ENCODE data around the gene TMC2.

The TMC2 gene

DNA sequence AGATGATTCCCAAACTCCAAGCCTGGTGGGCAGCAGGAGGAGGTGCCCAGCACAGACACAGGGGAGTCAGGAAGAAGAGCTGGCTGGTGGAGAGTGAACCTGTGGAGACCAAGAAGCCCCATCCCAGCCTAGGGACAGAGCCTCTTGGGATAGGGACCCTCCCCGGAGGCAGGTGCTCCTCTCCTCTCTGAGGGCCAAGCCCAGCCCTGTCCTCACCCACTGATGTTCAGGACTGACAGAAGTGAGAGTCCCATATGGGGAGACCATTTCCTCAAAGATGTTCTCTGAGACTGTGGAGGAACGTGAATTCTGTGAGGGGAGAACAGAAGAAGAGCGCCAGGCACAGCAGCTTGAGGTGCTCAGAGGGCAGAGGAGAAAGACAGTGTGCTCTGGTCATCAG is 153.8 kb downstream of the TMC2 start:
- TF ChIP-seq, protein P1, sequence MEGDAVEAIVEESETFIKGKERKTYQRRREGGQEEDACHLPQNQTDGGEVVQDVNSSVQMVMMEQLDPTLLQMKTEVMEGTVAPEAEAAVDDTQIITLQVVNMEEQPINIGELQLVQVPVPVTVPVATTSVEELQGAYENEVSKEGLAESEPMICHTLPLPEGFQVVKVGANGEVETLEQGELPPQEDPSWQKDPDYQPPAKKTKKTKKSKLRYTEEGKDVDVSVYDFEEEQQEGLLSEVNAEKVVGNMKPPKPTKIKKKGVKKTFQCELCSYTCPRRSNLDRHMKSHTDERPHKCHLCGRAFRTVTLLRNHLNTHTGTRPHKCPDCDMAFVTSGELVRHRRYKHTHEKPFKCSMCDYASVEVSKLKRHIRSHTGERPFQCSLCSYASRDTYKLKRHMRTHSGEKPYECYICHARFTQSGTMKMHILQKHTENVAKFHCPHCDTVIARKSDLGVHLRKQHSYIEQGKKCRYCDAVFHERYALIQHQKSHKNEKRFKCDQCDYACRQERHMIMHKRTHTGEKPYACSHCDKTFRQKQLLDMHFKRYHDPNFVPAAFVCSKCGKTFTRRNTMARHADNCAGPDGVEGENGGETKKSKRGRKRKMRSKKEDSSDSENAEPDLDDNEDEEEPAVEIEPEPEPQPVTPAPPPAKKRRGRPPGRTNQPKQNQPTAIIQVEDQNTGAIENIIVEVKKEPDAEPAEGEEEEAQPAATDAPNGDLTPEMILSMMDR (IDR thresholded peaks at IDR 0.05; ENCODE audit: insufficient read depth, missing control alignments), result no peak
- no peak for FAIRE-seq
- no peak for DNase-seq (ENCODE audit: insufficient read length, low spot score)

DNA sequence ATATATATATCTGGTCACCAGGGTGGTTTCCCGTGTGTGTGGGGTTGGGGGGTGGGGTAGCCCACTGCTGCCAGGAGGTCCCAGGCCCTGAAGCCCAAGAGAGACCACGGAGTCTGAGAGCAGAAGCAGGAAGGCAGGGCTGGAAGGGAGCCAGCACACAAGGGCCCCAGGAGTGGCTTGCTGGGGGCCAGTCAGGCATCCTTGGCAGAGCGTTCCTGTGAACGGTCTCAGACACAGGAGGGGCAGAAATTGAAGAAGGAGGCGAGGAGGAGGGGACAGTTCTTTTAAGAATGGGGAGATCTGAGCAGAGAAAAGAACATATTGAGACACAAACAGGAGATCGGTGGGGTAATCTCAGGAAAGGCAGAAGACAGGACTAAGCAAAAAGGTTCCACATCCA is 154.3 kb downstream of the TMC2 start:
- FAIRE-seq (no peak), DNase-seq (ENCODE audit: insufficient read length, low spot score) (no peak)
- TF ChIP-seq, protein P1 (IDR thresholded peaks at IDR 0.05; ENCODE audit: insufficient read depth, missing control alignments), result no peak

GRCh38 chr20:2691127-2691526 is 154.8 kb downstream of the TMC2 start:
- FAIRE-seq (no peak), DNase-seq (ENCODE audit: insufficient read length, low spot score) (no peak)
- TF ChIP-seq, protein P1 (IDR thresholded peaks at IDR 0.05; ENCODE audit: insufficient read depth, missing control alignments), result no peak
